IPS DF 4.7 (cell line): ENCODE data around the gene AIG1.
"Not testable (repeated sequence)": the region's sequence is repeated elsewhere in the genome, so short reads cannot be mapped to it uniquely, and the experiment has no call there.

Source experiments
- DNase-seq: peaks from one replicate; pipeline ENCODE4 v3.0.0-alpha.2; 2013; ENCODE audit warnings: low spot score; ENCODE audit errors: extremely low read depth

AIG1 gene

DNA sequence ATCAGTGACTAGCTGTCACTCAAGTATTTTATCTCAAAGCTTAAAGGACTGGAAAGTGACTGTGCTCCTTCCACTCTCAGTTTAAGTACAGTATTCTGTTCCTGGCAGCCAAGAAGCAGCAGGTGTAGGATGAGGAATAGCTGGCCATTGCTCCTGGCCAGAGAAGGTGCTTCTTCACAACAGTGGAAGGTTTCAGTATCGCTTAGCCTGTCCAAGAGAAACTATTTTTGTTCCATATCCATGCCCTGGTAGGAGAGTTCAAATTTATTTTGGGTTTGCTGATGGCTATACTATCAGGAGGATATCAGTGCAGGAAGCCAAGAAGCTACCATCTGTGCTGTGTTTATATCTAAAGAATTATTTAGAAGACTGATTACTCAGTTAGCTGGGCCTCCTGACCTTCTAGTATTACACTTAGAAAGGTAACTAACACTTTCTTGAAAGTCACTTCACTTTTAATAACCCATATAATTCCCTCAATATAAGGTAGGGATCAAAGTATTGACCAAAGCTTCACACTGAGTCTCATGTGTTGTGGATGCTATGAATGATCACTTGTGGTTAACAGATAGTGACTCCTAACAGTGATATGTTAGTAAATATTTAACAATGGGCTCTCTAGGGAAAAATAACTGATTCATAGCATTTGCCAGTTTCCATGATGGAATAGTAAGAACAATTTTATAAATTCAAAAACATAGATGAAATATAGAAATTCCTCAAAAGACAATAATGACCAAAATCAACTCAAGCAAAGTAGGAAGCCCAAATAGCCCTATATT, 99.9 kb downstream of the AIG1 start:
- DNase-seq, result no peak

DNA sequence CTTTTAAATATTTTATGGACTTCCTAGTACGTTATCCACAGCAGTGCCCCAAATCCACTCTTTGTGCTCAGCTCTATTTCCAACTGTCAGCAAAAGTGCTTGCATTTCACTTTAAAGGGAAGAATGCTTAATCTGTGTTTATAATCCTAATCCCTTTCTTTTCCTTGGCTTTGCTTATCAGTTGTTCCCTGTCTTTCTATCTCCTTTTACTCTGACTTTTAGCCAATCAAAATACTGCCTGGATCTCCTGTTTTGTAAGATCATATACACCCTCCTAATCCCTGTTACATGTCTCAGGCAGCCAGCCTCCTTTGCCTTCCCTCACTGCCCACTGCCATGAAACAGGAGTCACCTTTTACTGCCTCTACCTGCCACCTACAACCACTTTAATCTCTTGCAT, 102.9 kb downstream of the AIG1 start:
- no peak for DNase-seq

DNA sequence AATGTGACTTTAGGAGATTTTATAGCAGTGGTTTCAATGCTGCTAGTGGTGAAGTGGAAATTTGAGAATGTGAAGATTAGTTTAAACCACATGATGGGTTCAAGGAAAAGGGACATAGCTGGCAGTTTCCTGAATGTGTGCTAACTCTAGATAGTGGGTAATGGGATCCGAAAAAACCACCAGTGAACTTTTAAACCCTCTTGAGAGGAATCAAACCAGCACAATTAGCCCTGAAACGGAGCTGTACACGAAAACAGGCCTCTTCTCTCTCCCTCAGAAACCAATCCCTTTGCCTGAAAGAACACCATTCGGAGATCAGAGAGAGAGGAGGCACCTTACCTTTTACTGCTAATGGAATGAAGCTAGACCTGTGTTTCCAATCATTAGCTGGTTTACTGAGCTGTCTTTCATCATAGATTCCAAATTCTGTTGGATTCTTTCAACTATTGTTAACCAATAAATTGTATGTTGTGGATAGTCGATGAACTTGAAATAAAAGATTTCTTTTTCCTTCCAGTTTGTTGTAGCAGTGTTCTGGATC, 103.9 kb downstream of the AIG1 start:
- DNase-seq, result no peak

DNA sequence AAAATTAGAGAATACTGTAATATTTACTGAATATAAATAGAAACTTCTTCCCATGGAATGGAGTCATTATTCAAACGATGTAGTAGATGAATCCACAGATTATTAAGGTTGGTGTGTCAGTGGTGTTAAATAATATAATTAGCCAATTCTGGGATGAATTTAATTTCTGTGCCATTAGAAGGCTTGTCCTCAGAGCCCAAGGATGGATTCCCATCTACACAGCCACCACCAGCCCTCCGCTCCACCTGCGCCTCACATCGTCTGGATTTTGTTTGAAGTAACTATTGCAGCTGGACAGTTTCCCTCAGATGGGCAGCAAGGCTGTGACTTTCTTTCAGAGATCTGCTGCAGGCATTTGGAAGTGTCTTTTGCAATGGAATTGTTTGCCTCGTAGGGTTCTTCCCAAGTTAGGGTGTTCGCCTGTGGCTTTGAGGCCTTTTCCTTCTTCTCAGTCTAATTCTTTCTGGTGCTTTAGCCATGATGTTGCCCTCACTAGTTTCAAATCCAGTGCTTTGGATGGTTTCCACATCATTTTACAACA, 104.7 kb downstream of the AIG1 start:
- DNase-seq, result no peak

DNA sequence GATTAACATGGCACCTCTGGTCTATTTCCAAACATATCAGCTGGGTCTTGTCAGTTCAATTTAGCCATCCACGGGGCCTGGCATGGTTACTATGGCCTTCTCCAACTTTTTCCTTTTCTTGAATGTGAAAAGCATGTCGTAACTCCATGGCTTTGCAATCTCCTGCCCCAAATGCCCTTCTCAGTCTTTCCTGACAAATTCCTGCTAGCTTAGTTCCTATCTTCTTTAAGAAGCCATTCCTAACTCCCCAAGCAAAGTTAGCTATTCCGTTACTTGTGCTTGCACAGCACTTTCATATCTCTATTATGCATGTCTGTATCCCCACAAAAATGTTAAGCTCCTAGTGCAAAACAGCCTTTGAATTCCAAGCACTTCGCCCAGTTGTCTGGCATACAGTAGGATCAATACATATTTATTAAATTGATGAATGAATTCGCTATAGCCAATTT, 105.6 kb downstream of the AIG1 start:
- no peak for DNase-seq

DNA sequence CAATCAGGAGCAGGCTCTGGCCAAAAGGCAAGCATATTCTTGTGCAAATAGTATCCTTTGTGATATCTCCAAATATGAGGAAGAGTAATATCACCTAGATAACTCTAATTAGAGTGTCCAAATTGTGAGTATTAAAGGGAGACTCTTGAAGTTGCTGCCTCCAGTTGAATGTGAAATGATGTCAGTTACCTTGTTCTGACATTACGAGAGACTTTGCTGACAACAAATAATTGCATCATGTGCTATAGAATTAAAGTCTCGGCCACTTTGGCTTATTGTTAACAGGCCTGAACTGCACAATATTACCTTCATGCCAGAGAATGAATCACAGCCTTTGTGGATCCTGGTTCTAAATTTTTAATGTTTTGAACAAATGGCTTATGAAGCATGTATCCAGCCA, 106.5 kb downstream of the AIG1 start:
- DNase-seq, result no peak

DNA sequence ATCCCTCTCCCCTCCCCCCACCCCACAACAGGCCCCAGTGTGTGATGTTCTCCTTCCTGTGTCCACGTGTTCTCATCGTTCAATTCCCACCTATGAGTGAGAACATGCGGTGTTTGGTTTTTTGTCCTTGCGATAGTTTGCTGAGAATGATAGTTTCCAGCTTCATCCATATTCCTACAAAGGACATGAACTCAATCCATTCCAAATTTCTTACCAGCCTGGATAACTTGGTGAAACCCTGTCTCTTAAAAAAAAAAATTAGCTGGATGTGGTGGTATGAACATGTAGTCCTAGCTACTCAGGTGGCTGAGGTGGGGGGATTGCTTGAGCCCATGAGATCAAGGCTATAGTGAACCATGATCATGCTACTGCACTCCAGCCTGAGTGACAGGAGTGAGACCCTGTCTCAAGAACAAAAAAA, 107.7 kb downstream of the AIG1 start:
- not testable (repeated sequence) for DNase-seq

DNA sequence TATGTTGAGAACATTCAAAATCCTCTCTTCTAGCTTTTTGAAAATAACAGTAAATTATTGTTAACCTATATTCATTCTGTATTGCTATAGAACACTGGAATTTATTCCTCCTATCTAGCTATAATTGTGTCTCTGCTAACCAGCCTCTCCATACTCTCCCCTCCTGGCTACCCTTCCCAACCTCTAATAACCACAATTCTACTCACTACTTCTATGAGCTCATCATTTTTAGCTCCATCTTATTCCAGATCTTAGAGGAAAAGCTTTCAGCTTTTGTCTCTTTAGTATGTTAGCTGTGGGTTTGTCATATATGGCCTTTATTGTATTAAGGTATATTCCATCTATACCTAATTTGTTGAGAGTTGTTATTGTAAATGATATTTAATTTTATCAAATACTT, 108.8 kb downstream of the AIG1 start:
- no peak for DNase-seq

DNA sequence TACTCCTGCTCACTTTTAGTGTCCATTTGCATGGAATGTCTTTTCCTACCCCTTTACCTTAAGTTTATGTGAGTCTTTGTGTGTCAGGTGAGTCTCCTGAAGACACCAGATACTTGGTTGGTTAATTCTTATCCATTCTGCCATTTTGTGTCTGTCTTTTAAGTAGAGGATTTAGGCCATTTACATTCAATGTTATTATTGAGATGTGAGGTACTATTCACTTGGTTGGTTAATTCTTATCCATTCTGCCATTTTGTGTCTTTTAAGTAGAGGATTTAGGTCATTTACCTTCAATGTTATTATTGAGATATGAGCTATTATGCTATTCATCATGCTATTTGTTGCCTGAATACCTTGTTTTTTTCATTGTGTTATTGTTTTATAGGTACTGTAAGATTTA, 113.8 kb downstream of the AIG1 start:
- no peak for DNase-seq

DNA sequence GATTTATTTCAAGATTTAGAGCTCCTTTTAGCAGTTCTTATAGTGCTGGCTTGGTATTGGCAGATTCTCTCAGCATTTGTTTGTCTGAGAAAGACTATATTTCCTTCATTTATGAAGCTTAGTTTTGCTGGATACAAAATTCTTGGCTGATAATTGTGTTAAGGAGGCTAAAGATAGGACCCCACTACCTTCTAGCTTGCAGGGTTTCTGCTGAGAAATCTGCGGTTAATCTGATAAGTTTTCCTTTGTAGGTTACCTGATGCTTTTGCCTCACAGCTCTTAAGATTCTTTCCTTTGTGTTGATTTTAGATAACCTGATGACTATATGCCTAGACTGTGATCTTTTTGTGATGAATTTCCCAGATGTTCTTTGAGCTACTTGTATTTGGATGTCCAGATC, 114.3 kb downstream of the AIG1 start:
- DNase-seq, result no peak

DNA sequence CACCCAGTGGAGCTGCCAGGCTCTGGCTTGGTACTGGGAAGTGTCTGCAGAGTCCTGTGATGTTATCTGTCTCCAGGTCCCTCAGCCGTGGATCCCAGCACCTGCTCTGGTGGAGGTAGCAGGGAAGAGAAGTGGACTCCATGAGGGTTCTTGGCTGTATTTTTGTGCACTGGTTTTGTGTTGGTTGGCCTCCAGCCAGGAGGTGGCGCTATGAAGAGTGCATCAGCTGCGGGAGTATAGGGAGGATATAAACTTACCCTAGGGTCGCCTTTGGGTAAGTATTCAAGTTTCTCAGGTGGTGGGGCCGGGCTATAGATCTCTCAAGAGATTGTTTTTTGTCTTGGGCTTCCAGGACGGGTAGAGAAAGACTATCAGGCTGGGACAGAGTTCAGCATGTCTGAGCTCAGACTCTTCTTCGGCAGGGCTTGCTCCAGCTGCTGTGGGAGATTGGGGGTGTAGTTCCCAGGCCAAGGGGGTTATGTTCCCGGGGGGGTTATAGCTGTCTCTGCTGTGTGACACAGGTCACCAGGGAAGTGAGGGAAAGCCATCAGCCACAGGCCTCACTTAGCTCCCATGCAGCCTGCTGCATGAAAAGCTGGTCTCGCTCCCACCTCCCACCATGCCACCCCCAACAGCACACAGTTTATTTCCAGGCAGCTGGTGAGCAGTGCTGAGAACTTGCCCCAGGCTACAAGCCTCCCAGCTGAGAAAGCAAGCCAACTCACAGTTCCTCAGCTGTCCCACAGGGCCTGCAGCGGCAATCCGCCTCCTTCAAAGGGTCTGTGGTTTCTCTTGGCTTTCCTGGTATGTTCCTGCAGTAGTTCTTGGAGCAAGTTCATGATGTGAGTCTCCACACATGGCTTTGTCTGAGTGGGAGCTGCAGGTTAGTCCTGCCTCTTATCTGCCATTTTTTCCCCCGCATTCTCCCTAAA, 115.7 kb downstream of the AIG1 start:
- no peak for DNase-seq

DNA sequence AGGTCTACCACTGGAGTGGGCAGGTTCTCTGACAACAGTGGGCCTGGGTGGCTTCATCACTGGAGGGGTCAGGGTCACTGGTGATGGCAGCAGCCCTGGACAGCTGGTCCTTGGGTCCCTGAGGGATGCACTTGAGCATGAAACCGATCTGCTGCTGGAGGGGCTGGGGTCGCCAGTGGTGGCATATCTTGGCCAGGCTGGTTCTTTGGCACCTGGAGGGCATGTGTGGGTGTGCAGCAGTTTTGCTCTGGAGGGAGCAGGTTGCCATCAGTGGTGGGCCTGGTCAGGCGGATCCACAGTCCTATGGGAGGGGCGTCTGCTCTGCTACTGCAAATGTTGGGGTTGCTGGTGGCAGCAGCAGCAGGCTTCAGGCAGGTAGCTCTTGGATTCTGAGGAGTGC, 117.0 kb downstream of the AIG1 start:
- no peak for DNase-seq

DNA sequence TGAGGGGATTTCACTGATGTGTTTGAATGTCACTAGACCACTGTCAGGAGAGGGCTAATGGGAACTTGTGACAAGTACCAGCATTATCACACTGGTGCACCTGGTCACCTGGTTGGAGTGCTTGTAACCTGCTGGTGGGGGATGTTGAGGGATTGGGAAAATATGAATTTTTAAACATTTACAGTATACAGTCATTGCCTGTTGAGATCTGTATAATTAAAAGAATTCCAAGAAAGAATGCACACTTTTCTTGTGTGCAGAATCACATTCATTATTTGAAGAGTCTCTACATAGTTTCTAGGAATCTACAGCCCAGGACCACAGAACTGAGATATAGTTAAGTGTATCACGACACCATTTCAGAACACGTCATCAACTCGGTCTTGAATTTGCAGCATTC, 118.4 kb downstream of the AIG1 start:
- no peak for DNase-seq

DNA sequence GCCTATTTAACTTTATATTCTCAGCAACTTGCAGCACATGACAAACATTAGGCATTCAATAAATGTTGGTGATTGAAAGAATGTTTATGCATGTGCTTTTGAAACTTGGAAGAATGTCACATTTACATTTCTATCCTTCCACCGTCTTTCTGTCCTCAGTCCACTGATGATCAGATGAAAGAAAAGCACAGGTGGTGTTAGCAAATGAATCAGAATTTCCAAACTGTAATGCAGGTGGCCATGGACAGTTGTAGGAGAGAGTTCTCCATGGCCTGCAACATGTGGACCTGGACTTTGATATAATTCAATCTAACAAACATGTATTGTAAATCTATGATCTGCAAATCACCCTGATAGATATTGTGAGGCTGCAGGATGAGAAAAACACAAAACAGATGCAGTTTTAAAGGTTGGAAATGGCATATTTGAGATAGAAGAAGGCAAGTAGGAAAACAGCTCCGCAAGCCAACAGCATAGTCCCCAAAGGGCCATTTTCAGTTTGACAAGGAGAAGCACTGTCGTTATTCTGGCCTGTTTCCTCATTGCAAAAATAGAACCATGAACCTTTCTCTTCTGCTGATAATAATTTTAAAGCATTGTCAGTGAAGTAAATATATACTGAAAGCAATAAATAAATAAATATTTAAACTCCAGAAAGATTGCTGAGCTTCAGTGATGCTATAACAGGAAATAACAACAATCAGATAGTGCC, 119.4 kb downstream of the AIG1 start:
- no peak for DNase-seq

DNA sequence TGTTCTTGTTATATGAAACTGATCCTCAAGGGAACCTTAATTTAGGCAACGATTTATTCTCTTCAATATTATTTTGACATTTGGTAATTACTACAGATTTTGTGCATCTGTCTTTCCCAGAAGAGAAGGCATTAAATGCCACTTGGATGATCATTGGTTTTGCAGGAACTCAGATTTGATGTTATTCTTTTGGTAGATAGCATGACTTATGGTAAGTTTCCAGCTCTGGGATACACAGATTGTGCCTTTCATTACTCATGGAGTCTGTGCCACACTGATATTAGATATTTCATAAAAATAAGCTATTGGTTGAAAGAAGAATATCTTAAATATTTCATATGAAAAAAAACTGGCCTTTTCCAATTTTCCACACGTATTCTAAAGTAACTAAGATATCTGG, 120.1 kb downstream of the AIG1 start:
- DNase-seq, result no peak

DNA sequence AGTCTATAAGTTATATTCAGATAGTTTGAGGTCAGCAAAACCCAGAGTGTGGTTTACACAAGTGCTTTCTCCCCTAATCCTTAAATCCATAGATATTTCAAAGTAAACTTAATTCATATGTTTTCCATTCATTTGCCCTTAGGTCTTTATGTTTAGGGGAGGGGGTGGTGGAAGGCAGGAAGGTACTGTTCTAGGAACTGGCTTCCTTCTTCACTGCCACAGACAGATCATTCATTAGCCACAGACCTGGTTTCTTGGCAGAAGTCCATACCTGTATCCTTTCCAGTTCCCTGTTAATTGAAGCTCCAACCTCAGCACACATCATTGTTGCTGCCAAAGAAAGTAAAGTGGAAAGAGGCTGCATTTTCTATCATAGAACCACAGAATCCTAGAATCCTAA, 123.0 kb downstream of the AIG1 start:
- DNase-seq, result no peak

DNA sequence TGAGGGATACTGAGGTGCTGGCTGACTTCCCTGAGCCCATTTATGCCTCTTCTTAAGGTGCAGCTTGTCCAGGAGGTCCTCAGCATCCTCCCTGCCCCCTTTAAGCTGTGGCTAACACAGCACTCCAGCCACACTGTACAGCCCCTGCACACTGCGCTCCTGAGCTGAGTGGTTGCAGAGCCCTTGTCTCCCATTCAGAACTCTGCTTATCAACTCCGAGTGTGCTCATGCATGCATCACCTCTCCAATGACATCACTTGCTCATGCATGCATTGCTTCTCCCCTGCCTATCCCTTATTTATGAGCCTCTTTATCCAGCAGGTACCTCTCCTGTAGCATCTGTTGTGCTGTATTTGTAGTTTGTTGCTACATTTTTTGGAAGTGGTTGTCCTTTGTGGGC, 124.6 kb downstream of the AIG1 start:
- no peak for DNase-seq

DNA sequence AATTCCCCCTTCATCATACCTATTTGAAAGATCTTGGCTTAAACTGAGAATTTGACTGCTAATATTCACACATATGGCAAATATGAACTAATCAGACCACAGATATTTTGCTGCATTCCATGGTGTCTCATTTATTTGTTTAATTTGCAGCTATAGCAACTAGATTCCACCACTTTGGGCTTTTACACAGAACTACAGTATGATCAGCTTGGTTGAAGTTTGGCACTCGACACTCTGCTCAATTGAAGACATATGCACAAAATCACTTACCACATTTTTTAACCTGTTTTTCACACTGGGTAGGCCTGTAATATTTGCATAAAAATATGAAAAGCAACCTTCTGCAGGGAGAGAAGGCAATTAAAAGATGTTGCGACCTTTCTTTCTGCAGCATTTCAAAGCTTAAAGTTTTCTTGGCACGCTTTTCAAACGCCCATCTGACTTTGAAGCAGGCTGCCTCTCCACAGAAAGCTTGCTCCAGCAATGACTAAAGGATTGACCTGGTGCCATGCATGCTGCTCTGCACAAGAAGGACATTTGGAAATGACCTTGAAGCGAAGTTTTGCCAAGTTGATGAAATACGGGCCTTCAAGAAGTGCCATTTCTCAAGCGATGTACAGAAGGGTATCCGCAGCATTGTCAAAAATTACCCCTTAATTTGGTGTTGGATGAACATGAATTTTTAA, 126.7 kb downstream of the AIG1 start:
- DNase-seq, result no peak

DNA sequence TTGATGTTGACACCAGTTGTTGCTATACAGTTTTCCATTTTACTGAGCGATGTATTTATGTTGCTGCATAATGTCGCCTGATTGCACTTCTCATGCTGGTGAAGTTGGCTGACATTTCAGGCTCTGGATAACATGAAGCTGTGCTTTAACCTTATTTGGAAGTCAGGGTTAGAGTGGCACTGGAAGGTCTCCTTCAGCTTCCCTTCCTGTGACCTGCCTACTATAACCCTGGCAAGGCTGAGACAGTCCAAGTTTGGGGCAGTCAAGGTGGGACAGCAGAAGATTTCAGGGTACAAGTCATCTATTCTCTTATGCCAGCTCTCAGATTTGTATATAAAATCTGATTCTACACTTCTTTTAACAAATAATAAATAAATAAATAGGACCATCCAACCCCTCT, 127.6 kb downstream of the AIG1 start:
- no peak for DNase-seq

DNA sequence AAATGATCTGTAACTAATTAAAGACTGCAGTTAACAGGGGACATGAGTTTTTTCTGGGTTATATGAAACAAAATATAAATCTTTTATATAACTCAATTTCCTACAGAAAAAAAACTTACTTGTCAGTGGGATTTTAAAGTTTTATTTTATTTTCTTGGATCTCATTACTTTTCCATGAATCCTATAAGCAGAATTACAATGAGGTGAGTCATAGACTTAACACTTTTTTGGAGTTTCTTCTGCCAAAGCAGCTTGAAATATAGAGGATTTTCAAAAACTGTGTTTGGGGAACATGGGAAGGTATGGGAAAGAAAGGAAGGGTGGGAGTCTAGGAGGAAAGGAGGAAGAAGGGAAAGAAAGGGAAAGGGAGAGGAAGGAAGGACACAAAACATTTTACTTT, 130.7 kb downstream of the AIG1 start:
- no peak for DNase-seq

DNA sequence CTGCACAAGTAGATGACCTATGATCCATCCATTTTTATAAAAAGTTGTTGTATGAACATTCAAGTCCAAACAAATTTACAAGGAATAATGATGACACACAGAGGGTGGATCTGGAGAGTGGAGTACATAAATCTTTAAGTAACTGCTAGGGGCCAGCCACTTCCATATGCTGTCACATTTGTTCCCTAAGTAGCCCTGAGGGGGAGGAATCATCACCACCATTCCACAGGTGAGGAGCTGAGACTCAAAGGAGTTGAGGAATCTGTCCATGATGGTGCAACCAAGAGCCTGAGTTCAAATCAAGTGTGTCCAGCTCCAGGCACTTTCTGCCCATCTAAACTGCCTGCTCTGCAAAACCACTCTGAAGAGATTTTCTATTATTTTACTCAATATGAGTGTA, 132.1 kb downstream of the AIG1 start:
- no peak for DNase-seq
